Astrocyte (in vitro differentiated cells and primary cell): ENCODE results near the gene CTXN3. TPM values are rescaled to one million over a fixed set of nuclear protein-coding genes. Genes with fewer than 3 reads are reported as not detected.

ENCODE experiments used
- DNase-seq: peaks from one replicate; pipeline ENCODE4 v3.0.0-alpha.2; 2010; ENCODE audit warnings: low read depth
- FAIRE-seq: peaks from 2 replicates; lab custom pipeline; 2011; peaks lifted over from hg19 to GRCh38; lab: Jason Lieb, UNC
- H2AFZ ChIP-seq: 2 replicates; pipeline ENCODE4 v1.6.0; 2012; ENCODE audit warnings: low read depth, low read length, inconsistent platforms
- H3K27ac ChIP-seq: 2 replicates; pipeline ENCODE4 v1.5.1; 2011; ENCODE audit warnings: low read depth, low read length, inconsistent platforms
- H3K27me3 ChIP-seq: 2 replicates; pipeline ENCODE4 v1.6.0; 2011; ENCODE audit warnings: low read length, inconsistent platforms; ENCODE audit not compliant: insufficient read depth
- H3K36me3 ChIP-seq: 2 replicates; pipeline ENCODE4 v1.5.1; 2011; ENCODE audit warnings: low read length, inconsistent platforms; ENCODE audit not compliant: insufficient read depth
- H3K4me1 ChIP-seq: 2 replicates; pipeline ENCODE4 v1.5.1; 2011; ENCODE audit warnings: low read length, inconsistent platforms; ENCODE audit not compliant: insufficient read depth
- H3K4me2 ChIP-seq: 2 replicates; pipeline ENCODE4 v1.6.0; 2012; ENCODE audit warnings: low read length, inconsistent platforms
- H3K4me3 ChIP-seq: 2 replicates; pipeline ENCODE4 v1.5.1; 2011; ENCODE audit warnings: low read depth, mild to moderate bottlenecking, low read length, inconsistent platforms; ENCODE audit not compliant: insufficient read depth
- H3K79me2 ChIP-seq: 2 replicates; pipeline ENCODE4 v1.6.0; 2012; ENCODE audit warnings: mild to moderate bottlenecking, low read length, inconsistent platforms; ENCODE audit not compliant: insufficient read depth
- H3K9ac ChIP-seq: 2 replicates; pipeline ENCODE4 v1.6.0; 2012; ENCODE audit warnings: mild to moderate bottlenecking, low read length, inconsistent platforms
- H3K9me3 ChIP-seq: 2 replicates; pipeline ENCODE4 v1.5.1; 2012; ENCODE audit warnings: low read depth, mild to moderate bottlenecking, low read length, inconsistent platforms; ENCODE audit not compliant: insufficient read depth
- H4K20me1 ChIP-seq: 2 replicates; pipeline ENCODE4 v1.6.0; 2012; ENCODE audit warnings: low read length, inconsistent platforms; ENCODE audit not compliant: insufficient read depth
- H3K27ac Mint-ChIP-seq: one replicate; pipeline ENCODE4 v1.8.0; 2021; ENCODE audit warnings: mild to moderate bottlenecking, mixed read lengths; ENCODE audit not compliant: unreplicated experiment
- H3K27me3 Mint-ChIP-seq: one replicate; pipeline ENCODE4 v1.8.0; 2021; ENCODE audit warnings: low read depth, mixed read lengths; ENCODE audit not compliant: unreplicated experiment
- H3K36me3 Mint-ChIP-seq: one replicate; pipeline ENCODE4 v1.8.0; 2021; ENCODE audit warnings: low read depth, mixed read lengths; ENCODE audit not compliant: unreplicated experiment
- H3K4me1 Mint-ChIP-seq: one replicate; pipeline ENCODE4 v1.8.0; 2021; ENCODE audit warnings: low read depth, mixed read lengths; ENCODE audit not compliant: unreplicated experiment
- H3K4me3 Mint-ChIP-seq: one replicate; pipeline ENCODE4 v1.8.0; 2021; ENCODE audit warnings: mild to moderate bottlenecking, moderate library complexity, mixed read lengths; ENCODE audit not compliant: unreplicated experiment
- H3K9me3 Mint-ChIP-seq: one replicate; pipeline ENCODE4 v1.8.0; 2021; ENCODE audit warnings: mild to moderate bottlenecking, mixed read lengths; ENCODE audit not compliant: unreplicated experiment
- CTCF ChIP-seq: IDR thresholded peaks from 2 replicates; pipeline ENCODE4 v1.5.1; 2011; ENCODE audit warnings: low read depth, mild to moderate bottlenecking, inconsistent platforms, low read length, moderate library complexity; ENCODE audit not compliant: insufficient read depth
- EZH2 ChIP-seq: IDR thresholded peaks from 2 replicates; pipeline ENCODE4 v1.6.1; 2012; ENCODE audit warnings: mild to moderate bottlenecking, low read length, inconsistent platforms; ENCODE audit not compliant: insufficient read depth
- total RNA-seq: library from RNA; stranded (reverse); gene quantifications from 2 replicates; pipeline ENCODE4 v1.2.1, GENCODE V29; 2021

CTXN3 gene
- total RNA-seq, 1 donor from 2014 or later, result not detected

DNA sequence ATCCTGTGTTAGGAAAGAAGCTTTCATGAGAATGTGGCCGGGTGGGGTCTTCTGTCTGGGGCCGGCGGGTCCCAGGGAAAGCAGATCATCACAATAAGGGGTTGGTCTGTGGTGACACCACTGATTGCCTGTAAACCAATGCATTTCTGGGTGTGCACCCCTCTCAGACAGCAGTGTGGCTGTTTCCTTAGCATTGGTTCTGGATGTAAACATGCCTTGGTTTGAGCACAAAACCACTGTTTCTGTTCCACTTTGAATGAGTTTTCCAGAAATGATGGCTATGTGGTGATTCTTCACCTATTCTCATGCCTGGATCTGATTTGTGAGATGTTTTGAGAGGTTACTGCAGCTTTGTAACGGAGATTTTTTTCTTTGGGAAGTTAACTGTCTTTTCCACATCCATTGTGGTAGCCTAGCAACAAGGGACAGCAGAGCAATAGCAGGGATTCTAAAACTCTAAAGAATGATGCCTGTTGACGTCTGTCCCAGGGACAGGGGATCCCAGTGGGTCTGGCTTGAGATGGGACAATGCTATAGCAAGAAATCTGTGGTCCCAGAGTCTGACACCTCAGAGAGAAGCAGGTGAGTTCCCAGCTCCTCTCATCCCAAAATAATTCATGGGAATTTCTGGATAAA is 54.2 kb downstream of the CTXN3 start, which contains the start of gene CCDC192:
CCDC192 (plus strand) TSS at position 466 of the 636 bp plus-strand sequence; CDS start at position 521, 55 bp downstream.
- Histone ChIP-seq H2AFZ (no peak within 1 kb of the TSS), H3K27ac (no peak within 1 kb of the TSS), H3K9ac (no peak within 1 kb of the TSS), H3K36me3 (no peaks in the 10 kb centered on the region), H4K20me1 (no peaks in the 10 kb centered on the region), H3K4me3 (no peak within 1 kb of the TSS), H3K27me3 (no peaks in the 10 kb centered on the region), H3K4me2 (no peak within 1 kb of the TSS), H3K79me2 (no peaks in the 10 kb centered on the region), H3K4me1 (peaks cover 14% of the 10 kb centered on the region), H3K9me3 (no peaks in the 10 kb centered on the region)
- no peaks in the 10 kb centered on the region for H3K27me3 Mint-ChIP-seq
- DNase-seq (no peak), FAIRE-seq (no peak)
- peaks cover 31% of the 10 kb centered on the region for H3K4me1 Mint-ChIP-seq
- TF ChIP-seq CTCF (no peak), EZH2 (no peak)
- no peaks in the 10 kb centered on the region for H3K9me3 Mint-ChIP-seq
- H3K27ac Mint-ChIP-seq, result no peak within 1 kb of the TSS
- no peak within 1 kb of the TSS for H3K4me3 Mint-ChIP-seq
- H3K36me3 Mint-ChIP-seq, result no peaks in the 10 kb centered on the region

DNA sequence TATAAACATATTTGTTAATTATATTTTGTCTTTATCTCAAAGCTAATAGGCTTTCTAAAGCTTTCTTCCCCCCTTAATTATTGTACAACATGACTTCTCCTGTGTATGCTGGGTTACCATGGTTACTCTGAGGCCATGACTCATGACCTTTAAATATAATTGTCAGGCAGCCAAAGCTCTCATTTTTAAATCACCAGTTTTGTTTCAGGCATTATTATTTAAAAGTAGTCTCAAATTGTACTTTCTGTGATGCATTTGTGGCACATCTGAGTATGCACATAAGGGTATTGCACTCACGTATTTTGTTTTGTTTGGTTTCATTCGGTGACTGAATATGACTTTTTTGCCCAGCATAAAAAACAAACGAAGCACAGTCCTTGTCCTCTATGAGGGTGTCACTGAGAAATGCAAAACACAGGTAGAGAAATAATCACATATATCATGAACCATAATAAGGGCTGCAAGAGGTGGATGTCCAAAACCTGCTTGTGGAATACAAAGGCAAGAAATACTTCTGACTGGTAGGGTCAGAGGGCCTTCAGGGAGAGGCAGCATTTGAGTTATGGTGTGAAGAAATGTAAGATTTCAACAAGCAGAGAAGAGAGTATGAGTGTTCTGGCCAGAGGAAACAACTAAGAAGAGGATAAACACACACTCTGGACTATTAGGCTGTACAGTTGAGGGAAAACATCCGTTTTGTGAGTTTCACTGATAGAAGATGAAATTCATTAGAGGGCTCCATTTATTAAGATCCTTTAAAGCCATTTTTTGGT is 56.4 kb downstream of the CTXN3 start:
- Histone ChIP-seq H3K4me2 (peak overlapping the region; percentile 37), H3K79me2 (no peaks in the 10 kb centered on the region), H4K20me1 (no peaks in the 10 kb centered on the region), H3K4me3 (no peak overlapping the region), H3K9me3 (no peaks in the 10 kb centered on the region), H3K9ac (no peak overlapping the region), H2AFZ (no peak overlapping the region), H3K27me3 (no peaks in the 10 kb centered on the region), H3K27ac (no peak overlapping the region), H3K36me3 (no peaks in the 10 kb centered on the region), H3K4me1 (peaks cover 4% of the 10 kb centered on the region)
- H3K9me3 Mint-ChIP-seq, result no peaks in the 10 kb centered on the region
- no peak overlapping the region for H3K4me3 Mint-ChIP-seq
- FAIRE-seq (peak; percentile 20), DNase-seq (peak; percentile 70)
- peaks cover 22% of the 10 kb centered on the region for H3K4me1 Mint-ChIP-seq
- TF ChIP-seq EZH2 (no peak), CTCF (no peak)
- no peaks in the 10 kb centered on the region for H3K27me3 Mint-ChIP-seq
- H3K36me3 Mint-ChIP-seq, result no peaks in the 10 kb centered on the region
- peak overlapping the region; percentile 81 for H3K27ac Mint-ChIP-seq

DNA sequence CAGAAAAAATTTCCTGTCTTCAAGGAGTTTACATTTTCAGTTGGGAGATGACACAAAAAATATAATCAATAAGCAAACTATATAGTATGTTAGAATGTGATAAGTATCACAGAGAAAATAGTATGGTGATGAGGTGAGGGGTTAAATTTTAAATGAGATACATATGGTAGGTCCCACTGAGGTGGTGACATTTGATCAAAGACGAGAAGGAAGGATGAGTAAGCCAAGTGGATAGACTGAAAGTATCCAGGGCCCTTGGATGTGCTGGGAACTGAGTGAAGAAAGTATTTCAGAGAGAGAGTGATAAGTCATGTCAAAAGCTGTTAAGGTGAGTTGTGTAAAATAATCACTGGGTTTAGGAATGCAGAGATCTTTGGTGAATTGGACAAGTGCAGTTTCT is 57.8 kb downstream of the CTXN3 start:
- H3K27ac ChIP-seq, result no peak overlapping the region
- DNase-seq (no peak), FAIRE-seq (no peak)
- H3K27me3 ChIP-seq, result no peaks in the 10 kb centered on the region
- no peak overlapping the region for H3K4me2 ChIP-seq
- no peaks in the 10 kb centered on the region for H3K27me3 Mint-ChIP-seq
- H3K9ac ChIP-seq, result no peak overlapping the region
- H3K4me3 ChIP-seq, result no peak overlapping the region
- H3K9me3 Mint-ChIP-seq, result no peaks in the 10 kb centered on the region
- no peak overlapping the region for H3K27ac Mint-ChIP-seq
- no peak overlapping the region for H2AFZ ChIP-seq
- peaks cover 4% of the 10 kb centered on the region for H3K4me1 ChIP-seq
- no peaks in the 10 kb centered on the region for H4K20me1 ChIP-seq
- peaks cover 20% of the 10 kb centered on the region for H3K4me1 Mint-ChIP-seq
- no peaks in the 10 kb centered on the region for H3K9me3 ChIP-seq
- H3K4me3 Mint-ChIP-seq, result no peak overlapping the region
- H3K36me3 Mint-ChIP-seq, result no peaks in the 10 kb centered on the region
- TF ChIP-seq CTCF (no peak), EZH2 (no peak)
- H3K79me2 ChIP-seq, result no peaks in the 10 kb centered on the region
- no peaks in the 10 kb centered on the region for H3K36me3 ChIP-seq
